CD1c-positive myeloid dendritic cell (primary cell): ENCODE measurements around the gene PARVA.
"Not testable (repeated sequence)": the region's sequence is repeated elsewhere in the genome, so short reads cannot be mapped to it uniquely, and the experiment has no call there.

ENCODE experiments used
- DNase-seq: peaks from one replicate; pipeline ENCODE4 v3.0.0-alpha.2; 2016; ENCODE audit errors: extremely low spot score

The PARVA gene

DNA sequence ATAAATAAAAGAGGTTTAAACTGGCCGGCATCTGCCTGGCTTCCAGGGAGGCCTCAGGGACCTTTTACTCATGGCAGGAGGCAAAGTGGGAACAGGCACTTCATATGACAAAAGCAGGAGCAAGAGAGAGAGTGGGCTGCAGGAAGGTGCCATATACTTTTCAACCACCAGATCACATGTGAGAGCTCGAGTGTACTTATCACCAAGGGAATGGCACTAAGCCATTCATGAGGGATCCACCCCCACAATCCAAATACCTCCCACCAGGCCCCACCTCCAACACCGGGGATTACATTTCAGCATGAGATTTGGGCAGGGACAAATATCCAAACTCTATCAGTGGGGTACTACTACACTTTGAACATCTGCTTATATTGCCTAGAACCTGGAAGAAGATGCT lies 126.5 kb downstream of the PARVA start:
- no peak for DNase-seq

GRCh38 chr11:12505183-12505582 lies 127.8 kb downstream of the PARVA start:
- DNase-seq, result no peak

DNA sequence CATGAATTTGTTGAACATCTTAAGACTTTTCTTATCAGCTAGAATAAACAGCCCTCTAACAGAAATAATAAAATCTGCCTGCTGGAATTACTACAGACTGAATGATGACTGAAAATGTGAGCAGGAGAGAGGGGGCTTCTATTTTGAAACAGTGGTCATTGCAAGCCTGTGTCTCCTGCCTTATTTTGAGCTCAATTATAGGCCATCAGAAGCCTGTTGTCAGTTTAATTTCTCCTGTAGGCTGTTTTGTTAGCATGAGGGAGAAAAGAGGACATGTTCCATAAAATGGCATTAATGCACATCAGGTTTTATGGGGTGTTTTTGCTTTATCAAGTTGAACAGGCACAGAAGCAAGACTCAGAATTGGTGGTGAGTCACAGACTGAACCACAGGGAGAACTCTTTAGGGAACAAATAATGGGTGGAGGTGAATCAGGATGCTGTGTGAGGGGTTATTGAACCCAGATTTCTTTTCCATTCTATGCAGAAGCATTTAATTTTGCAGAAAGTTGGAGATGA lies 129.1 kb downstream of the PARVA start:
- DNase-seq, result no peak

- DNase-seq, result no peak
Observed at GRCh38 chr11:12507391-12507790, 130.0 kb downstream of the PARVA start.

GRCh38 chr11:12508151-12508751 lies 130.9 kb downstream of the PARVA start:
- DNase-seq, result no peak

- no peak for DNase-seq
Observed at GRCh38 chr11:12509371-12509770, 132.0 kb downstream of the PARVA start.

DNA sequence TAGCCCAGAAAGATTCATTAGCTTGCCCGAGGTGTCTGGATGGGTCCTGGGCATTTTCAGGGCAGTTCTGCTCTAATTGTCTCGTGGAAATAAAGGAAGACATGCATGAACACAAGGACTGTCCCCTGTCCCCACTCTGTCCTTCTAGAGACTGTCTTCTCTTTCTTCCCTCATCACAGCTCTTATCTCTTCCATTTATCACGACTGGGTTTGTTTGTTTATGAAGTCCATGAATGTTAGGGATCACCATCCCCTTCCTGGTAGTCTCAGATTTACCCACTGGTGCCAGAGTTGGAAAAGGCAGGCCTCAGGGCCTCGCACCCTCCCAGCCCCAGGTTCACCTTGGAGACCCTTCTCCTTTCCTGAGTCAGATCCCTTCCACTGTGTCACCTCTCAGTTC lies 134.8 kb downstream of the PARVA start:
- no peak for DNase-seq

DNA sequence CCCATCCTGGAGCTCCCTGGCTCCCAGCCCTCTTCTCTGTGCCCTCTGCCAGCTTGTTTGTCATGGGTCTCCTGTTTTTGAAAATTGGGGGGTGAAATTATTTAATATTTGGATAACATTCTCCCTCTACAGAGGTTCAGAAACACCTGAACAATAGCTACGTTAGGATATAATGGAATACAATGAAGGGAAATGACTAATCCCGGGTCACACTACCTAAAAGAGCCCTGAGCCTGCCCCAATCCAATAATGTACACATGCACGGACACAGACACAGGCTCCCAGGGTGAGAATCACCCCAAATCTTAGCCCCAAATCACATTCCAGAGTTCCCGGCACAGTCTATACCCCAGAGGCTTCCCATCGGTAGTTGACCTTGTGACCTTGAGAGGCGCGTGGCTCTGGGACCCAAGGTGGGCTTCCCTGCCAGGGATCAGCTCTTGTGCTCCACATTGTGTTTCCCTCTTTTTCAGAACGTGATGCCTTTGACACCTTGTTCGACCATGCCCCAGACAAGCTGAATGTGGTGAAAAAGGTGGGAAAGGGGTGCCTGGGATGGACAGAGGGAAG lies 135.5 kb downstream of the PARVA start:
- no peak for DNase-seq

DNA sequence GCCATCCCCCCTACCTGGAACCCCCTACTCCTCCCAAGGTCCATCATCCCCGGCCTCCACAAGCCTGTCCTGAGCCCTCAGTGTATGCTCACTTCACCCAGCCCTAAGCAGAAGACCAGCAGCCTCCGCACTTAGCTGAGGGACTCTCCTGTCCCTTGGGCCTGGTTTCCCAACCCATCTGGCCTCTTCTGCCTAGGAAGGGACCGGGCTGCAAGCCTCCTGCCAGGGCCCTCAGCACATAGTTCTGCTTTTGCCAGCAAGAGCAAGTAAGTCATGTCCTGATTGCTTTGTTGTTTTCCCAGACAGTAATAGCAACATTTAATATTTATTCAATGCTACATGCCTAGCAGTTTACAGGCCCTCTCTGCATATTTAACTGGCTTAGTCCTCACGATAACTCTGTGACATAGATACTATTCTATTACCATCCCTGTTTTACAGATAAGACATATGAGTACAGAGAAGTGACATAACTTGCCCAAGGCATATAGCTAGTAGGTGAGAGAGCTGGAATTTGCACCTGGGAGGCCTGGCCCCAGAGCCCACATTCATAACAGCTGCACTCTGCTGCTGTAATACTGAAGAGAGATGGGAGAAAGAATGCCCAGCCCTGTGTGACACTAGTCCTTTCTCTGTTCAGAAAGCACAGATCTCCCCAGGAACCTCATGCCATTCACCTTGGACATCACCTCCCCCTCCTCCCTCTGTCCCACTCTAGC lies 139.2 kb downstream of the PARVA start:
- no peak for DNase-seq

DNA sequence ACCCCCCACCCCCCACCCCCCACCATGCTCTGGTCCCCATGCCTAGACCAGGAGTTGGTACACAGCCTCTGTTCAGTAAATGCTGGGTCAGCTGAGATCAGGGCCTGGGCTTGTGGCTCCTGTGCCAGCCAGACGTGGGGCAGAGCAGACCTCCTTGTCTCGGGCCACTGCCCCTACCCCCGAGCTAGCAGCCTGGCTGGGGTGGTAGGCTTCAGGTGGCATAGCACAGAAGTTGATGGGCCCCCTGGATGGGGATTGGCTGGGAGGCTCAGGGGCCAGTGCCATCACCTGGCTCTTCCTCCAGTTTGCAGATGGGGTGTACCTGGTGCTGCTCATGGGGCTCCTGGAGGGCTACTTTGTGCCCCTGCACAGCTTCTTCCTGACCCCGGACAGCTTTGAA lies 139.9 kb downstream of the PARVA start:
- no peak for DNase-seq

DNA sequence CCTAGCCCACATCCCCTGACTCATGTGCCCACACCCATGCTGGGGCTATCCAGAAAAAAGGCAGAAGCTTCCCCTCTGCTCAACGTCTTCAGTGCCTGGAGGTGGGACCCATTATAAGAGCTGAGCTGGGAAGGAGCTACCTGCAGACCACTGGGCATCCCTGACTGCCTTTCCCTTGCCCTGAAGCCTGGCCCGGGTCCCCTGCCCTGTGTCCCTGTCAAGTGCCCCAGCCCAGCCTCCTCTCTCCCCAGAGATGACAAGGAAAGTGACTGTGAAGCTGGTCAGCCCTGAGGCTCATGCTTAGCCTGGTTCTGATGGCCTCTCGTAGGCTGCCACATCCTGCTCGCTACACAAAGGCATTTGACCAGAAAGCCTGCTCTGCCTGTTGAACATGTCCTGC lies 140.4 kb downstream of the PARVA start:
- no peak for DNase-seq

DNA sequence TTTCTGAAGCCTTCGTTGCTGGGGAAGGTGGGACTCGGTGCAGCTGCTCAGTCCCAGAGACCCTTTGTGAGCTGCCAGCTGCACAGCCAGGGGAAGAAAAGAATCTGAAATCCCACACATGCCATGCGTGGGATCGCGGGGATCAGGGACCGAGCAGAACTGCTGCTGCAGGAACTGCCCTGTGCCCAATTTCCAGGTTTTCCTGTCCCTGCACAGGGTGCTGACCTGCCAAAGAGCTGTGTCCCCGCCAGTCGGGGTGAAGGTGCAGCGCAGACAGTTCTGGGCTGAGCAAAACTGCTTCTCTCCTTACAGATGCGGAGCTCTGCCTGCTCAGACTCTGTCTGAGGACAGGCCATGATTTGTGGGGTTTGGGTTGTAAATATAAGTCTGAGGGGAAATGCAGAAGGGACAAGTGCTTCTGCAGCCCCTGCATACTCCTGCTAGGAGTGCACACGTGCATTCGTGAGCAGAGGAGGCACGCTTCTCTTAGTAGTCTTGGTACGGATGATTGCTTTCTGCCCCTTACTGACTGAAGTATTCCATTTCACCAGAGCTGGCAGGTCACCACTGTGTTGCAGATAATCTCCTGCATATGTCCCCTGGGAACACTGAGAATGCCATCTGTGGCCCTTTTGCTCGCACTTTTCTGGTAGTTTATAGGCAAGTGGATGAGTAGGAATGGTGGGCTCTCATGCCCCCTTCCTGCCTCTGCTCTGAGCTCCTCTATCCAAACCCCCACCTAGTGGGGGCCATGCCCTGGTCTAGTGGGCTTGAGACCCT lies 141.4 kb downstream of the PARVA start:
- no peak for DNase-seq

DNA sequence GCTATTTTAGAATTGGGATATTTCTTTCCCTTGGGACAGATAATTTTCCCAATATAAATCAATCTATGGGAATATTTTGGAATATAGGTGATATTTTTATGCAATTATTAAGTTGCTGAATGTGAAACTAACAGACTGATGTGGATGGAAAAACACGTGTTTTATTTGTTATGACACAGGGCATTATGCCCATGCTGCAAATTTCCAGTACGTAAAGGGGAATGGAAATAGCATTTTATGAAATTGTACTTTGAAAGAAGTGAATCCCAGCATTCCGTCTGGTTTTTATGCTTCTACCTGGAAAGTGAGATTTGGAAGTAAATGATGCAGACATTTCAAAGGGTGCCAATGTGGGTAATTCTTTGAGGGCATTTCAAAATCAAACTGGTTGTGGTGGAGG lies 142.7 kb downstream of the PARVA start:
- DNase-seq, result no peak

GRCh38 chr11:12520576-12520975 lies 143.2 kb downstream of the PARVA start:
- DNase-seq, result not testable (repeated sequence)

- no peak for DNase-seq
Observed at GRCh38 chr11:12523180-12523924, 146.0 kb downstream of the PARVA start.

DNA sequence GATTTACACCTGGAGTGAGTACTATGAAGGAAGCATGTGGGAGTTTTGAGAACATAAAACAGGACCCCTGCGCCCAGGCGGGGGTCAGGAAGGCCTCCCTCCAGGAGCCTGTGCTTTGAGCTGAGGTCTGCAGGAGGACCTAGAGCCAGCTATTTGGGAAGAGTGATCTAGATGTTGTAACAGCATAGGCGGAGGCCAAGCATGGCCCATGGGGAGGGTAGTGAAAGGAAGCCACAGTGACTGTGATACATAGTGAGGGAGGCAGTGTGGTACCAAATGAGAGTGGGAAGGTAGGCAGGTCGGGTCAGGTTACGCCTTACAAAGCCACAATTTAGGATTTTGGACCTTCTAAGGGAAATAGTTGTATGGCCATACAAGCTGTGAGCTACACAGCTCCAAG lies 147.5 kb downstream of the PARVA start:
- no peak for DNase-seq

DNA sequence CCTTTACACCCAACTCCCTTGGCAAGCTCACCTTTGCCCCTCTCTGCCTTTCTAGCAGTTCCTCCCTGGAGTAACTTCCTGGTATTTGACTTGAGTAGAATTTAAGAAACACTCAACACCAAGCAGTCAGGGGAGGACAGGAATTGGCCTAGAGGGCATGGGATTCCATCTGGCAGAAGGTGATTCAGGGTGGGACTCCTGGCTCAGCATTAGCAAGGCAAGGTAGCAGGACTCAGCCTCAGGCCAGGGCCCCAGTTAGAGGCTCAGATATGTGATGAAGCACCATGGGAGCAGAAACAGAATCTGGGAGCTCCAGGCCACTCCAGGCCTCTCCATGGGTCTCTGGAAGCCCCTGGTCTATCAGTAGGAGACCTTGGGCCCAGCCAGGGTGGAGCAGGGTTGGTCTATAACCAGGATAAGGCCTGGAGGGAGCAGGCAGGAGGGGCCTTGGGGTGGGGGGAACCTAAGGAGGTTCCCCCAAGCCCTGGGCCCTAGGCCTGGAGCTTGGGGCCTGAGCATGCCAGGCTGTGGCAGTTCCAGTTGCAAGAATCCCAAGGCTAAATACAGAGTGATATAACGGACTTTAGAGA lies 148.2 kb downstream of the PARVA start:
- no peak for DNase-seq

GRCh38 chr11:12526789-12527188 lies 149.4 kb downstream of the PARVA start:
- no peak for DNase-seq

DNA sequence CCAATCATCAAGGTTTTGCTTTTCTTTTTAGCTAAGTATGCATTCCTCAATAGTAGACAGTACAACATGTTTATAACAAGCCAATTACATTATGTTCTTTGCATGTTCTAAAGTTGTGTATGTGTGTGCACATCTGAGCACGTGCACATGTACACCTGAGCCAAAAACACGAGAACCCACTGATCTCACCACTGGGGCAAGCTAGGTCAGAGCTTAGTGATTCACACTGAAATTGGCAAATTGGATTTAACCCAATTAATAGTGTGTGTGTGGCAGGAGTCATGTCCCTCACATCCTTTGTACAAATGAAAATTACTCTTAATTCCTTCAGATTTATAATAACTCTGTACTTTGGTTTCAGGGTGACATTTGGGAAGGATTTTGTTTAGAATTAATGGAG lies 151.1 kb downstream of the PARVA start:
- no peak for DNase-seq

GRCh38 chr11:12529041-12529440 lies 151.7 kb downstream of the PARVA start:
- no peak for DNase-seq

- DNase-seq, result no peak
Observed at GRCh38 chr11:12529793-12530192, 152.4 kb downstream of the PARVA start.
